Right lobe of liver (tissue), 4 donors: ENCODE measurements around the gene ABCF1.
"Not testable (repeated sequence)": the region's sequence is repeated elsewhere in the genome, so short reads cannot be mapped to it uniquely, and the experiment has no call there.

Experiments
- POLR2A ChIP-seq: fragments of 450-650 bp; IDR thresholded peaks from one replicate; pipeline ENCODE4 v1.6.1; 2017; ENCODE audit warnings: antibody characterized with exemption, mild to moderate bottlenecking
- TF ChIP-seq, protein P1 (sequence below), 4 donors: fragments of 200-600 bp in 3 of 4; fragments of 450-650 bp in 1 of 4; IDR thresholded peaks; one replicate each; pipeline versions ENCODE4 v1.5.1 to v1.8.0; 2016 to 2022; ENCODE audit warnings: antibody characterized with exemption in 4 of 4, mild to moderate bottlenecking in 2 of 4
- donor health status: DM: no; HTN: no; CAD: no.
- donor health status: DM: no; HTN: no; CAD: no.
- donor health status: DM: no; HTN: yes; CAD: no.

DNA sequence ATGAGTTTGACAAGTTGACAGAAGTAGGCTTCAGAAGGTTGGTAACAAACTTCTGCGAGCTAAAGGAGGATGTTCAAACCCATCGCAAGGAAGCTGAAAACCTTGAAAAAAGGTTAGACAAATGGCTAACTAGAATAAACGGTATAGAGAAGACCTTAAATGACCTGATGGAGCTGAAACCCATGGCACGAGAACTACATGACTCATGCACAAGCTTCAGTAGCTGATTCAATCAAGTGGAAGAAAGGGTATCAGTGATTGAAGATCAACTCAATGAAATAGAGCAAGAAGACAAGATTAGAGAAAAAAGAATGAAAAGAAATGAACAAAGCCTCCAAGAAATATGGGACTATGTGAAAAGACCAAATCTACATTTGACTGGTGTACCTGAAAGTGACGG, 49.3 kb upstream of the ABCF1 start:
- TF ChIP-seq, protein P1, sequence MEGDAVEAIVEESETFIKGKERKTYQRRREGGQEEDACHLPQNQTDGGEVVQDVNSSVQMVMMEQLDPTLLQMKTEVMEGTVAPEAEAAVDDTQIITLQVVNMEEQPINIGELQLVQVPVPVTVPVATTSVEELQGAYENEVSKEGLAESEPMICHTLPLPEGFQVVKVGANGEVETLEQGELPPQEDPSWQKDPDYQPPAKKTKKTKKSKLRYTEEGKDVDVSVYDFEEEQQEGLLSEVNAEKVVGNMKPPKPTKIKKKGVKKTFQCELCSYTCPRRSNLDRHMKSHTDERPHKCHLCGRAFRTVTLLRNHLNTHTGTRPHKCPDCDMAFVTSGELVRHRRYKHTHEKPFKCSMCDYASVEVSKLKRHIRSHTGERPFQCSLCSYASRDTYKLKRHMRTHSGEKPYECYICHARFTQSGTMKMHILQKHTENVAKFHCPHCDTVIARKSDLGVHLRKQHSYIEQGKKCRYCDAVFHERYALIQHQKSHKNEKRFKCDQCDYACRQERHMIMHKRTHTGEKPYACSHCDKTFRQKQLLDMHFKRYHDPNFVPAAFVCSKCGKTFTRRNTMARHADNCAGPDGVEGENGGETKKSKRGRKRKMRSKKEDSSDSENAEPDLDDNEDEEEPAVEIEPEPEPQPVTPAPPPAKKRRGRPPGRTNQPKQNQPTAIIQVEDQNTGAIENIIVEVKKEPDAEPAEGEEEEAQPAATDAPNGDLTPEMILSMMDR (IDR thresholded peaks at IDR 0.05) = not testable (repeated sequence)
- TF ChIP-seq POLR2A = not testable (repeated sequence)
